Panc1 (cell line): ENCODE data around the gene POLA1. TPM values are rescaled to one million over a fixed set of nuclear protein-coding genes. Genes with fewer than 3 reads are reported as not detected.

ENCODE experiments used
- ATAC-seq: fragments of 200-7000 bp; cut with Tn5 transposase; 2 replicates; pipeline ENCODE4 v1.9.1; 2020; ENCODE audit warnings: mild to moderate bottlenecking, moderate library complexity
- BruUV-seq: library from RNA; stranded (reverse); fragments of 400-500 nt; replicated peaks from 2 replicates; lab custom pipeline; 2021; lab: Mats Ljungman, UMichigan
- CTCF ChIA-PET: fragments of 300-600 bp; sonication (Branson Sonifier 250); formaldehyde crosslinking; loops from one replicate; lab custom pipeline; 2022; ENCODE audit warnings: antibody characterized with exemption; lab: Charles Lee
- POLR2A ChIA-PET: fragments of 300-600 bp; sonication (Branson Sonifier 250); formaldehyde crosslinking; loops from one replicate; lab custom pipeline; 2022; ENCODE audit warnings: antibody characterized with exemption; lab: Charles Lee
- DNase-seq: peaks from one replicate; pipeline ENCODE4 v3.0.0-alpha.2; 2010; ENCODE audit warnings: low read depth, low spot score
- H3K27ac ChIP-seq: 2 replicates; pipeline ENCODE4 v1.5.1; 2011; ENCODE audit warnings: mild to moderate bottlenecking, low read length, inconsistent platforms
- H3K27me3 ChIP-seq: fragments of 200-500 bp; sonication (Bioruptor generic); 2 replicates; pipeline ENCODE4 v1.6.0; 2014; ENCODE audit warnings: low read length, inconsistent platforms; ENCODE audit not compliant: control insufficient read depth, insufficient read depth
- H3K36me3 ChIP-seq: fragments of 200-500 bp; sonication (Bioruptor generic); 2 replicates; pipeline ENCODE4 v1.5.1; 2014; ENCODE audit warnings: inconsistent platforms, mild to moderate bottlenecking, low read length, moderate library complexity; ENCODE audit not compliant: control insufficient read depth, insufficient read depth
- H3K4me1 ChIP-seq: 2 replicates; pipeline ENCODE4 v1.5.1; 2011; ENCODE audit warnings: inconsistent platforms, mild to moderate bottlenecking, low read length, moderate library complexity; ENCODE audit not compliant: control insufficient read depth, insufficient read depth
- H3K4me3 ChIP-seq, 2 experiments: 2 replicates each; pipeline ENCODE4 v1.5.1; 2011 to 2012; ENCODE audit warnings: low read depth in 2 of 2, low read length in 2 of 2, mild to moderate bottlenecking in 2 of 2, inconsistent platforms in 1 of 2, moderate library complexity in 1 of 2
- H3K9me3 ChIP-seq: fragments of 200-500 bp; sonication (Bioruptor generic); 2 replicates; pipeline ENCODE4 v1.5.1; 2014; ENCODE audit warnings: low read depth, mild to moderate bottlenecking, inconsistent platforms, low read length, moderate library complexity; ENCODE audit not compliant: control insufficient read depth, insufficient read depth
- CTCF ChIP-seq: fragments of 450-650 bp; IDR thresholded peaks from 2 replicates; pipeline ENCODE4 v1.5.1; 2017; ENCODE audit warnings: mild to moderate bottlenecking
- POLR2AphosphoS5 ChIP-seq: IDR thresholded peaks from 2 replicates; pipeline ENCODE4 v1.6.1; 2012; ENCODE audit warnings: mild to moderate bottlenecking, low read depth, low read length, moderate library complexity
- REST ChIP-seq, 2 experiments: IDR thresholded peaks; 2 replicates each; pipeline ENCODE4 v1.6.1; 2011 to 2012; ENCODE audit warnings: low read depth in 2 of 2, control low read depth in 1 of 2, low read length in 1 of 2, mild to moderate bottlenecking in 1 of 2, moderate library complexity in 1 of 2; ENCODE audit not compliant: insufficient read depth in 1 of 2
- SIN3A ChIP-seq: IDR thresholded peaks from 2 replicates; pipeline ENCODE4 v1.6.1; 2012; ENCODE audit warnings: low read depth, mild to moderate bottlenecking, low read length, moderate library complexity, borderline replicate concordance; ENCODE audit not compliant: insufficient read depth
- TCF7L2 ChIP-seq: IDR thresholded peaks from 2 replicates; pipeline ENCODE4 v1.6.1; 2011; ENCODE audit warnings: mild to moderate bottlenecking, low read depth, low read length, inconsistent platforms
- in situ Hi-C: cut with HindIII; loops from 2 replicates; pipeline ENCODE4 v1.10.0; 2016; ENCODE audit warnings: low sequenced_read_pairs, low pct_unique_long_range_greater_than_20kb
- intact Hi-C: fragments of 100-400 bp; cut with micrococcal nuclease; formaldehyde crosslinking; loops from one replicate; pipeline ENCODE4 v1.10.0; 2022; ENCODE audit not compliant: unreplicated experiment
- total RNA-seq: library from RNA; stranded (reverse); gene quantifications from one replicate; pipeline ENCODE4 v1.2.1, GENCODE V29; 2021; ENCODE audit not compliant: unreplicated experiment

Gene POLA1
- total RNA-seq, 1 experiment from 2014 or later, result 10.5 TPM

GRCh38 chrX:24981030-24981429 is 287.3 kb downstream of the POLA1 start:
- Histone ChIP-seq H3K4me3 (no peak overlapping the region), H3K9me3 (no peaks in the 10 kb centered on the region), H3K27me3 (no peaks in the 10 kb centered on the region), H3K36me3 (no peaks in the 10 kb centered on the region), H3K4me1 (no peaks in the 10 kb centered on the region), H3K27ac (no peak overlapping the region)
- DNase-seq, result no peak
- ChIA-PET POLR2A (no interaction called here), CTCF (no interaction called here)
- no peak for ATAC-seq
- in situ Hi-C loops, result no loop called here
- intact Hi-C loops, result no loop called here
- no TSS peak for BruUV-seq
- TF ChIP-seq POLR2AphosphoS5, result no peak
- no peak for TF ChIP-seq TCF7L2
- TF ChIP-seq CTCF, result no peak
- no peak for TF ChIP-seq SIN3A
- no peak for TF ChIP-seq REST (IDR thresholded peaks at IDR 0.05; ENCODE audit: insufficient read depth in 1 of 2, low read depth in 2 of 2, low read length in 1 of 2)

GRCh38 chrX:24982306-24982965 is 288.7 kb downstream of the POLA1 start:
- Histone ChIP-seq H3K36me3 (no peaks in the 10 kb centered on the region), H3K27ac (no peak overlapping the region), H3K4me3 (no peak overlapping the region), H3K27me3 (no peaks in the 10 kb centered on the region), H3K4me1 (no peaks in the 10 kb centered on the region), H3K9me3 (no peaks in the 10 kb centered on the region)
- CTCF ChIA-PET, result no interaction called here
- no peak for ATAC-seq
- intact Hi-C loops, result no loop called here
- POLR2A ChIA-PET, result no interaction called here
- in situ Hi-C loops, result no loop called here
- no TSS peak for BruUV-seq
- TF ChIP-seq REST (IDR thresholded peaks at IDR 0.05; ENCODE audit: insufficient read depth in 1 of 2, low read depth in 2 of 2, low read length in 1 of 2), result no peak
- TF ChIP-seq CTCF, result no peak
- no peak for TF ChIP-seq SIN3A
- TF ChIP-seq TCF7L2, result no peak
- TF ChIP-seq POLR2AphosphoS5, result no peak
- DNase-seq, result no peak
